K562 (cell line): ENCODE data around the gene MYCBP. TPM values are rescaled to one million over a fixed set of nuclear protein-coding genes. Genes with fewer than 3 reads are reported as not detected.

Source experiments
- CHD7 ChIP-seq: fragments of 200-600 bp; sonication (generic); IDR thresholded peaks from one replicate; pipeline ENCODE4 v1.6.1; 2012; ENCODE audit warnings: mild to moderate bottlenecking, low read depth, low read length, inconsistent platforms
- CREB1 ChIP-seq, 2 experiments: sonication (generic) in 1 of 2; formaldehyde crosslinking in 1 of 2; IDR thresholded peaks; 2 replicates each; pipeline versions ENCODE4 v1.6.1 to v1.8.0; 2012 to 2022; ENCODE audit warnings: inconsistent platforms in 1 of 2, mild to moderate bottlenecking in 1 of 2, missing genetic modification reagents in 1 of 2, moderate library complexity in 1 of 2
- DDX20 ChIP-seq: fragments of 450-650 bp; IDR thresholded peaks from 2 replicates; pipeline ENCODE4 v1.6.1; 2016; ENCODE audit warnings: missing genetic modification characterization, low read depth, mild to moderate bottlenecking, missing compliant biosample characterization, moderate library complexity
- ETV1 ChIP-seq: fragments of 450-650 bp; conservative IDR thresholded peaks from 2 replicates; pipeline ENCODE4 v1.6.1; 2016; ENCODE audit warnings: missing genetic modification characterization, control low read depth, low read depth, missing compliant biosample characterization
- FIP1L1 ChIP-seq: fragments of 200-400 bp; formaldehyde crosslinking; IDR thresholded peaks from 2 replicates; pipeline ENCODE4 v1.6.1; 2018; ENCODE audit warnings: mild to moderate bottlenecking, low read depth, low read length; ENCODE audit not compliant: poor library complexity, severe bottlenecking
- KLF13 ChIP-seq: fragments of 450-650 bp; IDR thresholded peaks from 2 replicates; pipeline ENCODE4 v1.6.1; 2016; ENCODE audit warnings: missing genetic modification characterization, low read depth, mild to moderate bottlenecking, missing compliant biosample characterization, moderate library complexity, borderline replicate concordance
- MAFG ChIP-seq: fragments of 450-650 bp; conservative IDR thresholded peaks from 2 replicates; pipeline ENCODE4 v1.6.1; 2016; ENCODE audit warnings: missing genetic modification characterization, missing compliant biosample characterization
- PHB ChIP-seq: fragments of 250-450 bp; sonication (Bioruptor Pico); IDR thresholded peaks from 2 replicates; pipeline ENCODE4 v1.5.0; 2021
- PML ChIP-seq: IDR thresholded peaks from 2 replicates; pipeline ENCODE4 v1.6.1; 2012; ENCODE audit warnings: low read length, inconsistent platforms
- POLR3A ChIP-seq: IDR thresholded peaks from 2 replicates; pipeline ENCODE4 v1.6.1; 2011; ENCODE audit warnings: borderline replicate concordance, mild to moderate bottlenecking, moderate library complexity; ENCODE audit not compliant: insufficient read length, insufficient read depth; ENCODE audit errors: extremely low read depth
- SIRT6 ChIP-seq: IDR thresholded peaks from one replicate; pipeline ENCODE4 v1.6.1; 2012; ENCODE audit warnings: low read depth, mild to moderate bottlenecking, control low read depth, inconsistent platforms, low read length, moderate library complexity
- SPI1 ChIP-seq: IDR thresholded peaks from 2 replicates; pipeline ENCODE4 v1.6.1; 2011; ENCODE audit warnings: low read depth, low read length, control low read depth, borderline replicate concordance
- ZNF134 ChIP-seq: fragments of 250-450 bp; sonication (Bioruptor Pico); conservative IDR thresholded peaks from 2 replicates; pipeline ENCODE4 v1.4.0; 2020
- ZNF175 ChIP-seq: fragments of 200-800 bp; sonication (Bioruptor generic); IDR thresholded peaks from 2 replicates; pipeline ENCODE4 v1.6.1; 2016; ENCODE audit warnings: low read depth, mild to moderate bottlenecking, missing genetic modification characterization, missing compliant biosample characterization
- ZNF212 ChIP-seq: fragments of 450-650 bp; formaldehyde crosslinking; IDR thresholded peaks from 2 replicates; pipeline ENCODE4 v1.4.0; 2020; ENCODE audit warnings: mild to moderate bottlenecking
- ZNF311 ChIP-seq: fragments of 250-450 bp; sonication (Bioruptor Pico); IDR thresholded peaks from 2 replicates; pipeline ENCODE4 v1.4.0; 2020; ENCODE audit warnings: mild to moderate bottlenecking, moderate library complexity
- ZNF696 ChIP-seq: fragments of 250-450 bp; sonication (Bioruptor Pico); conservative IDR thresholded peaks from 2 replicates; pipeline ENCODE4 v1.4.0; 2020; ENCODE audit warnings: mild to moderate bottlenecking, moderate library complexity
- ZSCAN29 ChIP-seq: fragments of 450-650 bp; IDR thresholded peaks from 2 replicates; pipeline ENCODE4 v1.6.1; 2017
- polyA plus RNA-seq, 8 experiments: library from polyadenylated mRNA; depleted of rRNA in 4 of 8; stranded (reverse) in 5 of 8; unstranded in 3 of 8; fragments of >200 nt; fragmentation: Nextera tagmentation in 2 of 8; fragmentation: Illumina TruSeq in 1 of 8; extraction: Ambion mirVana in 2 of 8; extraction: Trizol in 1 of 8; gene quantifications; 2 replicates each; pipeline versions ENCODE4 v1.2.1 to v1.2.3, GENCODE V29; 2011 to 2014; ENCODE audit warnings: inconsistent platforms in 1 of 8, missing spikeins in 1 of 8
- total RNA-seq, 7 experiments: library from RNA; depleted of rRNA in 6 of 7; stranded (reverse); fragments of >200 nt in 6 of 7; fragmentation: Illumina TruSeq in 2 of 7; extraction: Trizol in 2 of 7; gene quantifications; 2 replicates each; pipeline versions ENCODE4 v1.2.1 to v1.2.3, GENCODE V29; 2011 to 2021; ENCODE audit warnings: low replicate concordance in 1 of 7

Gene MYCBP
- total and polyA plus RNA-seq, 9 of the 15 experiments (the other 6 are each of a cell fraction or from before 2014, with no cell fraction given) = 32.3 to 253 (median 72.9) TPM

GRCh38 chr1:38815903-38816627 is 57.1 kb downstream of the MYCBP start (continued):
- TF ChIP-seq CREB1 (IDR thresholded peaks at IDR 0.05) (peak; percentile 66), CREB1 (CRISPR knock-in tag; IDR thresholded peaks at IDR 0.05) (no peak), ETV1 (tag) (peak; percentile 49; the same call in 1 of the 2 replicates), MAFG (tag) (no peak), PHB (peak; percentile 82; the same call in 1 of the 2 replicates), PML (peak; percentile 90), DDX20 (tag) (no peak), ZNF311 (CRISPR knock-in tag) (no peak), ZNF212 (CRISPR knock-in tag) (no peak), KLF13 (tag) (0 out of 2 replicates have a peak, but pooled peaks have one; percentile 12), ZNF696 (no peak), ZSCAN29 (peak; percentile 70; the same call in 1 of the 2 replicates), SIRT6 (no peak), FIP1L1 (no peak), SPI1 (no peak), POLR3A (no peak), ZNF175 (CRISPR knock-in tag) (peak; percentile 69), ZNF134 (no peak), CHD7 (no peak)
